Ovary (tissue), 3 donors: ENCODE data around the gene DRC1.

ENCODE experiments used
- CTCF ChIP-seq, 3 donors: fragments of 450-650 bp in 2 of 3; fragments of 200-600 bp in 1 of 3; IDR thresholded peaks; one replicate each; pipeline versions ENCODE4 v1.5.1 to v1.8.0; 2016 to 2022; ENCODE audit warnings: antibody characterized with exemption in 3 of 3, mild to moderate bottlenecking in 1 of 3
- POLR2A ChIP-seq: fragments of 450-650 bp; IDR thresholded peaks from one replicate; pipeline ENCODE4 v1.6.1; 2017; ENCODE audit warnings: antibody characterized with exemption, mild to moderate bottlenecking, moderate library complexity
- donor health status: DM: no; HTN: no; CAD: no.

GRCh38 chr2:26477911-26478253 lies 76.2 kb downstream of the DRC1 start, which contains the start of gene OTOF:
- TF ChIP-seq POLR2A, result no peak
- no peak for TF ChIP-seq CTCF (IDR thresholded peaks at IDR 0.05)
